GM10847 (cell line): ENCODE data around the gene NRXN3.

ENCODE experiments used
- POLR2A ChIP-seq: IDR thresholded peaks from 2 replicates; pipeline ENCODE4 v1.6.1; 2011; ENCODE audit not compliant: insufficient read length; ENCODE audit errors: extremely low read depth

Gene NRXN3

DNA sequence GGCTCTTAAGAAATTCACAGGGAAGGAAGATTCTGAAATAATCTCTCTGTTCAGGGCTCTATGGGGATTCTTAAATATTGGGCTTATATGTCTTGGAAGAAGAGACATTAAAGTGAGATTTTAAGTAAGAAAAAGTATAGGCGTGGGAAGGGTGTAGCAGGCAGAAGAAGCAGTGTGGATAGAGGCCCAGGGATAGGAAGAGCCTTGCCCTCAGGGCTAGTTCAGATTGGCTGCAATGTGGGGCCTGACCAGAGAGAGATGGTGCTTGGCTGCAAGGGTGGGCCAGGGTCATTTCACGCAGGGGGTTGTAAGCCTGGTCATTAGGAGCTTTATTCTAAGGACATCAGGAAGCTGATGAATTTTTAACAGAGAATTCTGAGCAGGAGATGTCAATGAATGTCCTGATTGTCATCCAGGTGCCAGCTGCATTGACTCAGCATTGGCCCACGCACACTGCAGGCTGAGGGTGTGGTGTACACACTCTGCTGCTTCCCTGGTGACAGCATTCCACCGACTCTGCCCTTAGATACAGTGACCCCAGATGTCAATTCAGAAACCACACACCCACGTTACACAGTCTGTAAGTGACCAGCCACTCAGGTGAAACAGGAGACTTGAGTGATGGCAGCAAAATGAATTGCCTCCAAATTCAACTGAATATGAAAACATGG is 582.5 kb downstream of the NRXN3 start:
- no peak for TF ChIP-seq POLR2A

- TF ChIP-seq POLR2A: no peak
Observed at GRCh38 chr14:78754059-78754458, 583.9 kb downstream of the NRXN3 start.

DNA sequence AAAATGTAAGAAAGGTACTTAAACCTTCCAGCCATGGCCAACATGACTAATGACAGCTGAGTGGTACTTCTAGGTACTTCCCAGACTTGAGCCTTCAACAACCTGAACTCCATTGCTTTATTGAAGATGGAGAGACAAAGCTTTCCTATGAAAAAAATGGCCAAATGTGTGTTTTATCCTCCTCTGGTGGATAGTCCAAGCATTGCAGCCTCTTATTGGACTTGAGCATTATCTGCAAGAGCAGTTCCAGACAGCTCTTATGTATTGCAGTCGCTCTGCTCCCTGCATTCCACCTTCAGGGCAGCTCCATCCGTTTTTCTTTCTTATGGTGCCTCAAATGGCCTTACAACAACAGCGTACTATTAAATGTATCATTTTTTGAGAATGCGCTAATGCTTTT is 588.2 kb downstream of the NRXN3 start:
- TF ChIP-seq POLR2A: no peak

- TF ChIP-seq POLR2A: no peak
Observed at GRCh38 chr14:78762331-78762730, 592.2 kb downstream of the NRXN3 start.

DNA sequence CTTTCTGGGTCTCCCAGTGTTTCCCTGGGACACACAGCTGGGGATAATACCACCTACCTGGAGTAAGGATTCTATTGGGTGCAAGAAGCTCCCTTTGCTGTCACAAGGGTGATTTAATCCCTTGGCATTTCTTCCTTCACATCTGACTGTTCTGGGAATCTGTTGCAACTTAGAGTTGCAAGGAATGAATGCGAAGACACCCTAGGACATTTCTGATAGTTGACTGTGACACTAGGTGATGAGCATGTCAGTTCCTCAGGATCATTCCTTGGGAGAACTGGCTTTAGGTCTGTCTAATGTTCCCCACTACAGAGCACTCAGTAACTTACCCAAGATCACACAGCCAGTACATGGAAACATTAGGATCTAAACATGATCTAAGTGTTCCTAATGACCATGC is 593.6 kb downstream of the NRXN3 start:
- TF ChIP-seq POLR2A: no peak

- TF ChIP-seq POLR2A: no peak
Observed at GRCh38 chr14:78764240-78764639, 594.1 kb downstream of the NRXN3 start.

- no peak for TF ChIP-seq POLR2A
Observed at GRCh38 chr14:78764645-78765044, 594.5 kb downstream of the NRXN3 start.

GRCh38 chr14:78767436-78767835 is 597.3 kb downstream of the NRXN3 start:
- TF ChIP-seq POLR2A: no peak

- TF ChIP-seq POLR2A: no peak
Observed at GRCh38 chr14:78782551-78782950, 612.4 kb downstream of the NRXN3 start.

GRCh38 chr14:78785265-78785664 is 615.1 kb downstream of the NRXN3 start:
- no peak for TF ChIP-seq POLR2A

GRCh38 chr14:78788467-78789360 is 618.5 kb downstream of the NRXN3 start:
- no peak for TF ChIP-seq POLR2A

GRCh38 chr14:78790271-78790670 is 620.1 kb downstream of the NRXN3 start:
- no peak for TF ChIP-seq POLR2A

GRCh38 chr14:78798757-78799156 is 628.6 kb downstream of the NRXN3 start:
- no peak for TF ChIP-seq POLR2A

- TF ChIP-seq POLR2A: no peak
Observed at GRCh38 chr14:78805570-78805969, 635.4 kb downstream of the NRXN3 start.

GRCh38 chr14:78823035-78823434 is 652.9 kb downstream of the NRXN3 start:
- no peak for TF ChIP-seq POLR2A

- no peak for TF ChIP-seq POLR2A
Observed at GRCh38 chr14:78823516-78823915, 653.3 kb downstream of the NRXN3 start.
